H1 (cell line): ENCODE data around the gene SRP14. TPM values are rescaled to one million over a fixed set of nuclear protein-coding genes. Genes with fewer than 3 reads are reported as not detected.

ENCODE experiments used
- CTCF ChIA-PET: fragments of 300-600 bp; sonication (Branson Sonifier 250); formaldehyde crosslinking; loops from one replicate; lab custom pipeline; 2021; ENCODE audit not compliant: partially characterized antibody; lab: Charles Lee
- POLR2A ChIA-PET: fragments of 300-600 bp; sonication (Branson Sonifier 250); formaldehyde crosslinking; loops from one replicate; lab custom pipeline; 2021; ENCODE audit warnings: inconsistent platforms; ENCODE audit not compliant: partially characterized antibody; lab: Charles Lee
- DNase-seq, 2 experiments: peaks; one replicate each; pipeline versions ENCODE4 v3.0.0 to v3.0.0-alpha.2; 2010 to 2022; ENCODE audit warnings: low spot score in 2 of 2, low read depth in 1 of 2, mixed read lengths in 1 of 2
- FAIRE-seq: peaks from 2 replicates; lab custom pipeline; 2011; peaks lifted over from hg19 to GRCh38; lab: Jason Lieb, UNC
- H2AFZ ChIP-seq: 2 replicates; pipeline ENCODE4 v1.8.1; 2012; ENCODE audit warnings: low read length, inconsistent platforms
- H2AK5ac ChIP-seq: 2 replicates; pipeline ENCODE4 v1.6.1; 2013; ENCODE audit warnings: low read depth, low read length
- H2BK120ac ChIP-seq: replicated peaks from 2 replicates; pipeline ENCODE3; 2013; ENCODE audit warnings: low read depth, low read length, inconsistent platforms
- H2BK12ac ChIP-seq: 2 replicates; pipeline ENCODE4 v1.6.1; 2013; ENCODE audit warnings: low read depth, low read length
- H2BK15ac ChIP-seq: 2 replicates; pipeline ENCODE4 v1.6.1; 2013; ENCODE audit warnings: low read length
- H2BK20ac ChIP-seq: 2 replicates; pipeline ENCODE4 v1.6.1; 2013; ENCODE audit warnings: low read length
- H2BK5ac ChIP-seq: 2 replicates; pipeline ENCODE4 v1.6.1; 2013; ENCODE audit warnings: low read depth, low read length
- H3K14ac ChIP-seq: 2 replicates; pipeline ENCODE4 v1.6.1; 2013; ENCODE audit warnings: inconsistent platforms; ENCODE audit not compliant: insufficient read length
- H3K18ac ChIP-seq: 2 replicates; pipeline ENCODE4 v1.6.1; 2013; ENCODE audit warnings: low read length; ENCODE audit errors: extremely low read depth
- H3K23ac ChIP-seq: 2 replicates; pipeline ENCODE4 v1.6.1; 2013; ENCODE audit warnings: inconsistent platforms; ENCODE audit not compliant: insufficient read length
- H3K23me2 ChIP-seq: 2 replicates; pipeline ENCODE4 v1.6.1; 2013; ENCODE audit warnings: low read depth, low read length
- H3K27ac ChIP-seq: 2 replicates; pipeline ENCODE4 v1.6.1; 2011; ENCODE audit warnings: low read depth, low read length, inconsistent platforms
- H3K27me3 ChIP-seq, 4 experiments: replicated peaks in 1 of 4; 1 replicate in 1 of 4; 2 replicates in 3 of 4; pipeline versions ENCODE4 v1.6.1 to v1.8.1; 2011 to 2013; ENCODE audit warnings: low read length in 3 of 4, mild to moderate bottlenecking in 3 of 4, inconsistent platforms in 2 of 4, mixed read lengths in 2 of 4, moderate library complexity in 1 of 4; ENCODE audit not compliant: control insufficient read depth in 3 of 4, insufficient read depth in 3 of 4; ENCODE audit errors: extremely low read depth in 1 of 4
- H3K36me3 ChIP-seq, 4 experiments: 2 replicates each; pipeline versions ENCODE4 v1.6.1 to v1.8.1; 2011 to 2013; ENCODE audit warnings: mild to moderate bottlenecking in 4 of 4, low read length in 3 of 4, moderate library complexity in 2 of 4, control low read depth in 1 of 4, inconsistent platforms in 1 of 4; ENCODE audit not compliant: insufficient read depth in 4 of 4, control insufficient read depth in 2 of 4
- H3K4ac ChIP-seq: replicated peaks from 2 replicates; pipeline ENCODE3; 2013; ENCODE audit warnings: low read length, low read depth, mixed read lengths, inconsistent platforms; ENCODE audit not compliant: insufficient read length
- H3K4me1 ChIP-seq, 4 experiments: replicated peaks in 1 of 4; 1 replicate in 1 of 4; 2 replicates in 3 of 4; pipeline versions ENCODE4 v1.6.1 to v1.8.1; 2011 to 2013; ENCODE audit warnings: low read length in 3 of 4, inconsistent platforms in 2 of 4, mixed read lengths in 1 of 4; ENCODE audit not compliant: insufficient read depth in 4 of 4, control insufficient read depth in 3 of 4
- H3K4me2 ChIP-seq, 2 experiments: 2 replicates each; pipeline versions ENCODE4 v1.6.1 to v1.8.1; 2011 to 2013; ENCODE audit warnings: low read depth in 2 of 2, low read length in 2 of 2, control low read depth in 1 of 2, inconsistent platforms in 1 of 2, mild to moderate bottlenecking in 1 of 2; ENCODE audit not compliant: insufficient read depth in 1 of 2
- H3K4me3 ChIP-seq, 4 experiments: fragments of 200-600, 300-600 bp in 1 of 4; sonication (generic), shearing (Covaris generic), sonication (Bioruptor Twin) in 1 of 4; 2 replicates each; pipeline versions ENCODE4 v1.5.1 to v1.8.1; 2011 to 2016; ENCODE audit warnings: low read length in 4 of 4, low read depth in 3 of 4, control low read depth in 2 of 4, inconsistent platforms in 2 of 4, mild to moderate bottlenecking in 2 of 4, mixed read lengths in 1 of 4, moderate library complexity in 1 of 4; ENCODE audit not compliant: insufficient read depth in 2 of 4; ENCODE audit errors: extremely low read depth in 1 of 4
- H3K56ac ChIP-seq: replicated peaks from 2 replicates; pipeline ENCODE3; 2013; ENCODE audit warnings: low read depth, mild to moderate bottlenecking, mixed read lengths, low read length, inconsistent platforms; ENCODE audit not compliant: insufficient read length
- H3K79me1 ChIP-seq: 2 replicates; pipeline ENCODE4 v1.6.1; 2013; ENCODE audit warnings: low read depth, low read length, control low read depth
- H3K79me2 ChIP-seq, 2 experiments: 2 replicates each; pipeline versions ENCODE4 v1.6.1 to v1.8.1; 2012 to 2013; ENCODE audit warnings: low read length in 2 of 2, mild to moderate bottlenecking in 2 of 2, inconsistent platforms in 1 of 2; ENCODE audit not compliant: insufficient read depth in 2 of 2, control insufficient read depth in 1 of 2
- H3K9ac ChIP-seq, 4 experiments: replicated peaks in 1 of 4; 1 replicate in 1 of 4; 2 replicates in 3 of 4; pipeline versions ENCODE4 v1.6.1 to v1.8.1; 2011 to 2013; ENCODE audit warnings: low read depth in 3 of 4, low read length in 3 of 4, control low read depth in 2 of 4, mild to moderate bottlenecking in 2 of 4, moderate library complexity in 2 of 4, inconsistent platforms in 1 of 4; ENCODE audit errors: extremely low read depth in 1 of 4
- H3K9me3 ChIP-seq, 2 experiments: 2 replicates each; pipeline versions ENCODE4 v1.6.1 to v1.8.1; 2012 to 2013; ENCODE audit warnings: mild to moderate bottlenecking in 2 of 2, moderate library complexity in 2 of 2, control low read depth in 1 of 2, inconsistent platforms in 1 of 2, low read depth in 1 of 2, low read length in 1 of 2, mixed read lengths in 1 of 2; ENCODE audit not compliant: insufficient read depth in 2 of 2
- H4K20me1 ChIP-seq, 2 experiments: replicated peaks in 1 of 2; 2 replicates each; pipeline versions ENCODE3 to v1.8.1; 2011 to 2013; ENCODE audit warnings: inconsistent platforms in 2 of 2, low read length in 2 of 2, mild to moderate bottlenecking in 1 of 2; ENCODE audit not compliant: insufficient read depth in 2 of 2, control insufficient read depth in 1 of 2
- H4K5ac ChIP-seq: 2 replicates; pipeline ENCODE4 v1.6.1; 2013; ENCODE audit warnings: low read length, low read depth, mixed read lengths, inconsistent platforms; ENCODE audit not compliant: insufficient read length
- H4K8ac ChIP-seq: 2 replicates; pipeline ENCODE4 v1.8.0; 2013; ENCODE audit warnings: mild to moderate bottlenecking, moderate library complexity, low read length, inconsistent platforms; ENCODE audit not compliant: insufficient read depth; ENCODE audit errors: extremely low read depth
- H4K91ac ChIP-seq: replicated peaks from 2 replicates; pipeline ENCODE3; 2013; ENCODE audit warnings: low read length, mixed read lengths, inconsistent platforms; ENCODE audit not compliant: insufficient read length
- BRCA1 ChIP-seq: IDR thresholded peaks from 2 replicates; pipeline ENCODE4 v1.6.1; 2012; ENCODE audit warnings: low read depth, low read length, improper control_type of control experiment
- CREB1 ChIP-seq: IDR thresholded peaks from 2 replicates; pipeline ENCODE4 v1.6.1; 2012; ENCODE audit warnings: inconsistent platforms
- FOSL1 ChIP-seq: IDR thresholded peaks from 2 replicates; pipeline ENCODE4 v1.6.1; 2011; ENCODE audit warnings: mild to moderate bottlenecking, low read depth, low read length, moderate library complexity; ENCODE audit not compliant: insufficient read depth
- GABPA ChIP-seq: IDR thresholded peaks from 2 replicates; pipeline ENCODE4 v1.6.1; 2011; ENCODE audit warnings: mild to moderate bottlenecking, low read length, moderate library complexity, borderline replicate concordance; ENCODE audit not compliant: insufficient read depth
- PHF8 ChIP-seq: fragments of 200-600 bp; sonication (generic); conservative IDR thresholded peaks from 2 replicates; pipeline ENCODE4 v1.7.1; 2012; ENCODE audit warnings: low read depth, mild to moderate bottlenecking, inconsistent platforms, low read length, moderate library complexity
- POLR2A ChIP-seq, 2 experiments: IDR thresholded peaks; 1 replicate in 1 of 2; 2 replicates in 1 of 2; pipeline ENCODE4 v1.6.1; 2011; ENCODE audit warnings: low read depth in 2 of 2, low read length in 2 of 2, mild to moderate bottlenecking in 2 of 2; ENCODE audit errors: control extremely low read depth in 1 of 2
- POU5F1 ChIP-seq: IDR thresholded peaks from 2 replicates; pipeline ENCODE4 v1.6.1; 2011; ENCODE audit warnings: low read depth, mild to moderate bottlenecking, low read length, moderate library complexity
- RXRA ChIP-seq: IDR thresholded peaks from 2 replicates; pipeline ENCODE4 v1.6.1; 2011; ENCODE audit warnings: low read depth, mild to moderate bottlenecking, low read length, moderate library complexity; ENCODE audit not compliant: insufficient read depth
- SIN3A ChIP-seq, 2 experiments: IDR thresholded peaks in 1 of 2; conservative IDR thresholded peaks in 1 of 2; 2 replicates each; pipeline ENCODE4 v1.6.1; 2011 to 2012; ENCODE audit warnings: low read length in 2 of 2, improper control_type of control experiment in 1 of 2, low read depth in 1 of 2, mild to moderate bottlenecking in 1 of 2
- SIX5 ChIP-seq: IDR thresholded peaks from 2 replicates; pipeline ENCODE4 v1.6.1; 2011; ENCODE audit warnings: mild to moderate bottlenecking, low read depth, low read length
- SP1 ChIP-seq: IDR thresholded peaks from 2 replicates; pipeline ENCODE4 v1.6.1; 2011; ENCODE audit warnings: low read depth, low read length
- SP4 ChIP-seq: IDR thresholded peaks from 2 replicates; pipeline ENCODE4 v1.6.1; 2012; ENCODE audit warnings: low read length, inconsistent platforms
- SRF ChIP-seq: IDR thresholded peaks from 2 replicates; pipeline ENCODE4 v1.6.1; 2011; ENCODE audit warnings: mild to moderate bottlenecking, low read depth, low read length, moderate library complexity
- SUZ12 ChIP-seq: fragments of 200-600 bp; sonication (generic); IDR thresholded peaks from 2 replicates; pipeline ENCODE4 v1.6.1; 2012; ENCODE audit warnings: mild to moderate bottlenecking, inconsistent platforms, low read length, moderate library complexity, mixed read lengths
- WGBS, 2 experiments: shearing (Covaris generic) in 1 of 2; methylation state at CpG; one replicate each; pipeline versions ENCODE4 v1.1.6 to v1.1.7; 2013 to 2015; ENCODE audit warnings: low lambda C conversion rate in 2 of 2, mixed read lengths in 2 of 2, inconsistent platforms in 1 of 2, low coverage in 1 of 2, missing lambda C conversion rate in 1 of 2; ENCODE audit not compliant: insufficient replicate concordance in 2 of 2, insufficient coverage in 1 of 2, insufficient read length in 1 of 2; ENCODE audit errors: extremely low coverage in 1 of 2, missing lambda C conversion rate in 1 of 2; 5-methylcytosine and 5-hydroxymethylcytosine counted together
- polyA plus RNA-seq, 7 experiments: library from polyadenylated mRNA; depleted of rRNA in 3 of 7; stranded (reverse) in 5 of 7; unstranded in 2 of 7; fragments of >200 nt in 5 of 7; fragments of 200-250 nt in 2 of 7; gene quantifications; 1 replicate in 5 of 7; 2 replicates in 1 of 7; 4 replicates in 1 of 7; pipeline versions ENCODE4 v1.2.1 to v1.2.3, GENCODE V29; 2011 to 2013; ENCODE audit warnings: missing spikeins in 2 of 7, mixed read lengths in 2 of 7
- total RNA-seq: library from RNA; stranded (reverse); fragmentation: NEBNext Ultra II Directional; extraction: Animal tissue kit (Norgen Biotek cat#: 25700); gene quantifications from 2 replicates; pipeline ENCODE4 v1.2.1, GENCODE V29; 2021

Gene SRP14
- total and polyA plus RNA-seq, 2 of the 8 experiments (the other 6 are each of a cell fraction or from before 2014, with no cell fraction given): 186 to 223 TPM

- H2AFZ ChIP-seq: no peak overlapping the region
- H3K9me3 ChIP-seq: no peaks in the 10 kb centered on the region
- no peak overlapping the region for H3K27ac ChIP-seq
- H4K20me1 ChIP-seq: peaks cover 0 to 4% of the 10 kb centered on the region in 2 experiments
- ChIA-PET CTCF (interaction anchor here (0.6 to 5.7 kb wide), 23 partner anchors 9 to 536 kb away, joined by 3 to 99 read pairs (median 4); partner anchors contain the start of gene BMF), POLR2A (interaction anchor here (1.4 to 2.3 kb wide), 4 partner anchors 19 to 107 kb away, joined by 4 to 10 read pairs (median 6); partner anchors contain the start of genes BMF and BUB1B)
- no peak overlapping the region for H3K4me2 ChIP-seq
- no peak for DNase-seq
- peaks cover 6% of the 10 kb centered on the region; the same call in 1 of the 2 replicates for H3K23me2 ChIP-seq
- 93% methylated on average over 14 of the region's 14 CpGs; no CpG with 5 or more reads in 1 of the 2 experiments for WGBS, 2 experiments
- no peak overlapping the region for H2BK15ac ChIP-seq
- no peaks in the 10 kb centered on the region for H3K36me3 ChIP-seq
- peaks cover 3 to 13% (median 5%) of the 10 kb centered on the region in 4 experiments for H3K4me1 ChIP-seq
- no peak overlapping the region for H3K18ac ChIP-seq
- H3K23ac ChIP-seq: no peak overlapping the region
- H3K79me1 ChIP-seq: no peaks in the 10 kb centered on the region
- no peak overlapping the region for H4K5ac ChIP-seq
- H3K4me3 ChIP-seq: no peak overlapping the region
- peak overlapping the region; percentile 48 for H4K91ac ChIP-seq
- no peak overlapping the region for H2BK12ac ChIP-seq
- H3K4ac ChIP-seq: no peak overlapping the region
- no peak for FAIRE-seq
- H3K79me2 ChIP-seq: no peaks in the 10 kb centered on the region
- H3K9ac ChIP-seq: no peak overlapping the region
- no peak overlapping the region for H2BK20ac ChIP-seq
- H2BK120ac ChIP-seq: no peak overlapping the region
- H2AK5ac ChIP-seq: no peak overlapping the region
- no peaks in the 10 kb centered on the region for H3K27me3 ChIP-seq
- H3K14ac ChIP-seq: no peak overlapping the region
- H4K8ac ChIP-seq: no peak overlapping the region
- H3K56ac ChIP-seq: no peak overlapping the region
- no peak overlapping the region for H2BK5ac ChIP-seq
- TF ChIP-seq SRF (no peak), CREB1 (no peak), POU5F1 (no peak), BRCA1 (no peak), SUZ12 (no peak), RXRA (no peak), SP4 (no peak), PHF8 (no peak), POLR2A (IDR thresholded peaks at IDR 0.05; ENCODE audit: control extremely low read depth in 1 of 2, low read depth in 2 of 2, low read length in 2 of 2) (no peak), SIX5 (no peak), GABPA (no peak), SIN3A (conservative IDR thresholded peaks at IDR 0.05 in 1 of 2, IDR thresholded peaks at IDR 0.05 in 1 of 2; ENCODE audit: low read depth in 1 of 2, low read length in 2 of 2) (no peak), SP1 (no peak), FOSL1 (no peak)
Observed at GRCh38 chr15:40053831-40054604, 15.0 kb upstream of the SRP14 start.
